Amniotic stem cell (primary cell): Measurements from ENCODE around the gene SORCS2.

Experiments used
- DNase-seq: peaks from one replicate; lab custom pipeline; 2025; lab: John Stamatoyannopoulos, UW

SORCS2 gene

DNA sequence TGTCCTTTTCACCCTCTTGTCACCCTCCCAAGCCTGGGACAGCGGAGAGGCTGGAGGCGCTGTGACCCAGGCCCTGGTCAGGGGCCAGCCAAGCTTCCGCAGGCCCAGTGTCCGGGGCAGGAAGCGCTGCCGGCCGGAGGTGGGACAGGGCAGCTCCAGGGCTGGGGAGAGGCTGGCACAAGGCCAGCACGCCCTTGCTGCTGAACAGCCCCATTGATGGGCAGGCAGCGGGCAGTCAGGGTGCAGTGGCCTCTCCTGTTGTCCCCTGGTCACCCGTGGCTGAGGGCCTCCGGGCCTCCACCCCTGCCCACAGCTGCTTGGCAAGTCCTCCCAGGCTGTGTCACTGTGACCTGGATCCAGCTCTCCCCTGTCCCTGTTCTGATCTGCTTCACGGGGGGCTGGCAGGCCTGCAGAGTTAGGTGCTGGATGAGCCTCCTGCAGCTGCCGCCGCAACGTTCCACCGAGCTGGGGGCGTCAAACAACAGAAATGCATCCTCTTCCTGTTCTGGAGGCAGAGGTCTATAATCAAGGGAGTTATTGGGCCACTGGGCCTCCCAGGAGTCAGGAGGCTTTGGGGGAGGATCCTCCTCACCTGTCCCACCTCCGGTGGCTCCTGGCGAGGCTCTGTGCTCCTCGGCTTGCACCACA, 134.5 kb downstream of the SORCS2 start:
- DNase-seq = no peak

DNA sequence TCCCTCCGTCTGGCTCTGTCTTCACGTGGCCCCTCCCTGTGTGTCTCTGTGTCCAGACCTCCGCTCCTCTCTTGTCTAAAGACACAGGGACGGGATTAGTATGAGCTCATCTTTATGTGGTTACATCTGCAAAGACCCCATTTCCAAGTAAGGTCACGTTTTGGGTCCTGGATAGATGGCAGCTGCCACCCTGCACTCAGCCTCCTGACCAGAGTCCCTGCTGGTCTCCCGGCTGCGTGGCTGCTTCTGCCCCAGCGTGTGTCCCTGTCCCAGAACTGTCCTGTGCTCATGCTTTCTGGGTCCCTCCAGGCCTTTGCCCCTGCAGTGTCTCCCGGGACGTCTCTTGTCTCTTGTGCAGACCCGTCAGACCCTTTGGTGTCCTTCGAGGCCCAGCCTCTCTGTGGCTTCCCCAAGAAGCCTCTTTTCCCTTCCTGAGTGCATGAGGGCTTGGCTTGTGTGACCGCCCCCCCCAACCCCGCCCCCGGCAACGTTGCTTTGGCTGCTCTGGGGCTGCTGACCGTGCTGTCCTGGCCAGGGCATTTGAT, 135.1 kb downstream of the SORCS2 start:
- no peak for DNase-seq

- no peak for DNase-seq
Measured at GRCh38 chr4:7328162-7328912, 136.0 kb downstream of the SORCS2 start.

- peak; percentile 66 for DNase-seq
Measured at GRCh38 chr4:7328913-7329638, 136.7 kb downstream of the SORCS2 start.

DNA sequence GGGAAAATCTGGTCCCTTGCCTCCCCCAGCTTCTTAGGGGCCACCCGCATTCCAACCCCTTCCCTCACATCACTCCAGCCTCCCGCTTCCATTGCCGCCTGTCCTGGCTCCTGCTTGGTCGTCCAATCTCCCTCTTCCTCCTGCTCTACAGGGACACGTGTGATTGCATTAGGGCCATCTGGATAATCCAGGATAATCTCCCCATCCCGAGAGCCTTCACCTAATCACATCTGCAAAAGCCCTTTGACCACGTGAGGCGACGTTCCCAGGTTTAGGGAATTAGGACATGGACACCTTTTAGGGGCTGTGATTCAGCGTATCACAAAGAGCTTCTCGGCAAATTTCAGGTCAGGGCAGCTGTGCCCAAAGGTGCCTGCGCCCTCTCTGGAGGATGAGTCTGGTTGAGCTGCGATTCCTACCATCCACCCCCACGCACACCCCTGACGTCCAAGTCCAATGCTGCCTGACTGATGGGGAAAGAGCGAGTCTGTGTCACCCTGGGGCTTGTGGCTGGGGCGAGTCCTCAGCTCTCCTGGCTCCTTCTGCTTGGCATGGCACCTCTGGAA, 137.8 kb downstream of the SORCS2 start:
- no peak for DNase-seq

- no peak for DNase-seq
Measured at GRCh38 chr4:7330811-7331681, 138.7 kb downstream of the SORCS2 start.

- DNase-seq = no peak
Measured at GRCh38 chr4:7331682-7332000, 139.3 kb downstream of the SORCS2 start.

GRCh38 chr4:7332216-7333023, 140.1 kb downstream of the SORCS2 start:
- peak; percentile 31 for DNase-seq

- DNase-seq = no peak
Measured at GRCh38 chr4:7333024-7333780, 140.9 kb downstream of the SORCS2 start.

GRCh38 chr4:7333801-7334421, 141.6 kb downstream of the SORCS2 start:
- DNase-seq = no peak

- DNase-seq = no peak
Measured at GRCh38 chr4:7334521-7335275, 142.4 kb downstream of the SORCS2 start.

- no peak for DNase-seq
Measured at GRCh38 chr4:7335344-7336066, 143.2 kb downstream of the SORCS2 start.

GRCh38 chr4:7336067-7336569, 143.8 kb downstream of the SORCS2 start:
- no peak for DNase-seq

GRCh38 chr4:7336732-7337131, 144.4 kb downstream of the SORCS2 start:
- DNase-seq = no peak

DNA sequence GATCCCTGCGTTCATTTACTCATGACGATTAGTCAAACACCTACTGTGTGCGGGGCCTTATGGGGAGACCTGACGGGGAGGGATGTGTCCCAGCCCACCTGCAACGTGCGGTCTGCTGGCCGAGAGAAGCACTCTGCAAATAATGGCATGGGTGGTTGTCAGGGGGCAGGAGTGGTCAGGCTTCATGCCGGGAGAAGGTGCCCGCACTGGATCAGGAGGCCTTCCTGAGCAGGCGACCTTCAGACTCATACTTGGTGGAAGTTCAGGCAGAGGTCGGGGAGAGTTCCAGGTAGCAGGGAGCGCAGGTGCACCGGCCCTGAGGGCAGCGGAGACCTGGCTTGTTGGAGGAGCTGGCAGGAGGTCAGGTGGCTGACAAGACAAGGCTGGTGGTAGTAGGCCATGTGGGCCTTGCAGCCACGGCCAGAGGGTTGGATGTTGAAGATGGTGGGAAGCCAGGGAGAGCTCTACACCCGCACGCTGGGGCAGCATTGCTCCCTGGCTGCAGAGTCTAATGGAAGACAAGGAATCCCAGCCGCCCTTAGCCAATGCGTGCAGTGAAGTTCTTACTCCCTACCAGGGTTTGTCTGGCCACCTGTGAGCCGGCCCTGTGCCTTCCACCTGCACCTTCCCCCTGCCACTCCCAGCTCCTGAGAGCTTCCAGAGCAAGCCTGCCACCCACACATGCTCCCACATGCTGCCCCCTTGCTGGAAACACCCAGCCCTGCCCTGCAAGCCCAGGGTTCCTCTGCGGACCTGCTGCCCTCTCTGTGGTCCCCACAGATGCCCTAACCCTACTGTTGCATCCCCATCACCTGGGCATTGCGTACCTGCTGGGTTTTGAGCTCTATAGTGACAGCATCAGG, 145.1 kb downstream of the SORCS2 start:
- no peak for DNase-seq

- no peak for DNase-seq
Measured at GRCh38 chr4:7338059-7338452, 145.7 kb downstream of the SORCS2 start.
